H1 (cell line): ENCODE measurements around the gene C11orf98.

Source experiments
- BRCA1 ChIP-seq: IDR thresholded peaks from 2 replicates; pipeline ENCODE4 v1.6.1; 2012; ENCODE audit warnings: low read depth, low read length, improper control_type of control experiment
- CBX8 ChIP-seq: fragments of 300-800, 300-1000 bp; sonication (generic); IDR thresholded peaks from 2 replicates; pipeline ENCODE4 v1.7.1; 2016; ENCODE audit warnings: low read depth, low read length, borderline replicate concordance
- CEBPB ChIP-seq: IDR thresholded peaks from 2 replicates; pipeline ENCODE4 v1.6.1; 2012; ENCODE audit warnings: low read depth, low read length
- CHD2 ChIP-seq: IDR thresholded peaks from 2 replicates; pipeline ENCODE4 v1.6.1; 2012; ENCODE audit warnings: low read length, improper control_type of control experiment
- EP300 ChIP-seq, 2 experiments: IDR thresholded peaks; 1 replicate in 1 of 2; 2 replicates in 1 of 2; pipeline ENCODE4 v1.6.1; 2011 to 2012; ENCODE audit warnings: low read depth in 2 of 2, low read length in 2 of 2, mild to moderate bottlenecking in 2 of 2, borderline replicate concordance in 1 of 2, inconsistent platforms in 1 of 2, moderate library complexity in 1 of 2
- EZH2 ChIP-seq: fragments of 200-600 bp; sonication (generic); IDR thresholded peaks from 2 replicates; pipeline ENCODE4 v1.7.1; 2012; ENCODE audit warnings: low read depth, mild to moderate bottlenecking, moderate library complexity, low read length, inconsistent platforms; ENCODE audit not compliant: severe bottlenecking
- JUN ChIP-seq: IDR thresholded peaks from 2 replicates; pipeline ENCODE4 v1.6.1; 2011; ENCODE audit warnings: low read depth, mild to moderate bottlenecking, improper control_type of control experiment, low read length
- JUND ChIP-seq: IDR thresholded peaks from 2 replicates; pipeline ENCODE4 v1.6.1; 2011; ENCODE audit warnings: mild to moderate bottlenecking, improper control_type of control experiment, low read length
- NRF1 ChIP-seq: IDR thresholded peaks from 2 replicates; pipeline ENCODE4 v1.6.1; 2011; ENCODE audit warnings: mild to moderate bottlenecking, low read depth, low read length, improper control_type of control experiment
- POLR2A ChIP-seq, 2 experiments: IDR thresholded peaks; 1 replicate in 1 of 2; 2 replicates in 1 of 2; pipeline ENCODE4 v1.6.1; 2011; ENCODE audit warnings: low read depth in 2 of 2, low read length in 2 of 2, mild to moderate bottlenecking in 2 of 2; ENCODE audit errors: control extremely low read depth in 1 of 2
- POLR2AphosphoS5 ChIP-seq: IDR thresholded peaks from 2 replicates; pipeline ENCODE4 v1.6.1; 2011; ENCODE audit warnings: low read depth, low read length
- ZNF274 ChIP-seq: IDR thresholded peaks from 2 replicates; pipeline ENCODE4 v1.7.0; 2012; ENCODE audit warnings: low read length, borderline replicate concordance; ENCODE audit errors: extremely low read depth
- TF ChIP-seq, protein P1 (sequence below), 3 experiments: IDR thresholded peaks; 1 replicate in 2 of 3; 2 replicates in 1 of 3; pipeline versions ENCODE4 v1.5.1 to v1.6.1; 2011; ENCODE audit warnings: low read length in 3 of 3, mild to moderate bottlenecking in 3 of 3, inconsistent platforms in 2 of 3, low read depth in 1 of 3, moderate library complexity in 1 of 3; ENCODE audit not compliant: insufficient read depth in 1 of 3; ENCODE audit errors: control extremely low read depth in 1 of 3
- TF ChIP-seq, protein P2 (sequence below): IDR thresholded peaks from 2 replicates; pipeline ENCODE4 v1.6.1; 2011; ENCODE audit warnings: low read depth, mild to moderate bottlenecking, low read length; ENCODE audit not compliant: insufficient read depth

DNA sequence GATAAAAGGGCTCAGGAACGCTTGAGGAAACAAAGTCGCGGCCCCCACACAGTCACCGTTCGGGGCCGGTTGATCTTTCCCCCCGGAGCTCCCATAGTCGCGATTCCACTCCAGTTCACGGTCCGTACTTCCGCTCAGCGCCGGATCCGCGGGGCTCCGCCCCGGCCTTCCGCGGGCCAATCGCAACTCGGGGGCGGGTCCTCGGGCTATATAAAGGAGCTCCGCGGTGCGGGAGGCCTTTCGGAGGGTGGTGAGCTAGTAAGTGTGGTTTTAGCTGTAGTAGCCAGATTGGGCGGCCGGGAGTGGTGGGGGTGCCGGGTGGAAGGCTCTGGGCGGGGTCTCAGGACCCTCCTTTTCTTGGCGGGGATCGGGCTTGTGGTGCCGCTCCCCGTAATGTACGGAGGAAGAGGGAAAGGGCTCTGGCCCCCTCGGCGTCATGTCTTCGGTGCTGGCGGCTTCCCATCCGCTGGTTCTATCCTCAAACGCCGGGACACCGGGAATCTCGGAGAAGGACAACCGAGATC is at the start of gene C11orf98, which contains the start of gene CSKMT:
- TF ChIP-seq EP300 (IDR thresholded peaks at IDR 0.05; ENCODE audit: borderline replicate concordance in 1 of 2, low read depth in 2 of 2, low read length in 2 of 2) (peak in 1 of 2 experiments; percentile 71; a peak in 1 of 3 replicates), NRF1 (no peak), ZNF274 (no peak), BRCA1 (no peak), CBX8 (no peak), JUND (no peak), POLR2AphosphoS5 (peak; percentile 99), POLR2A (IDR thresholded peaks at IDR 0.05; ENCODE audit: control extremely low read depth in 1 of 2, low read depth in 2 of 2, low read length in 2 of 2) (peak; percentile 100), EZH2 (no peak), JUN (no peak), CHD2 (peak; percentile 72), CEBPB (no peak)
- TF ChIP-seq, protein P1, sequence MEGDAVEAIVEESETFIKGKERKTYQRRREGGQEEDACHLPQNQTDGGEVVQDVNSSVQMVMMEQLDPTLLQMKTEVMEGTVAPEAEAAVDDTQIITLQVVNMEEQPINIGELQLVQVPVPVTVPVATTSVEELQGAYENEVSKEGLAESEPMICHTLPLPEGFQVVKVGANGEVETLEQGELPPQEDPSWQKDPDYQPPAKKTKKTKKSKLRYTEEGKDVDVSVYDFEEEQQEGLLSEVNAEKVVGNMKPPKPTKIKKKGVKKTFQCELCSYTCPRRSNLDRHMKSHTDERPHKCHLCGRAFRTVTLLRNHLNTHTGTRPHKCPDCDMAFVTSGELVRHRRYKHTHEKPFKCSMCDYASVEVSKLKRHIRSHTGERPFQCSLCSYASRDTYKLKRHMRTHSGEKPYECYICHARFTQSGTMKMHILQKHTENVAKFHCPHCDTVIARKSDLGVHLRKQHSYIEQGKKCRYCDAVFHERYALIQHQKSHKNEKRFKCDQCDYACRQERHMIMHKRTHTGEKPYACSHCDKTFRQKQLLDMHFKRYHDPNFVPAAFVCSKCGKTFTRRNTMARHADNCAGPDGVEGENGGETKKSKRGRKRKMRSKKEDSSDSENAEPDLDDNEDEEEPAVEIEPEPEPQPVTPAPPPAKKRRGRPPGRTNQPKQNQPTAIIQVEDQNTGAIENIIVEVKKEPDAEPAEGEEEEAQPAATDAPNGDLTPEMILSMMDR (IDR thresholded peaks at IDR 0.05; ENCODE audit: control extremely low read depth in 1 of 3, insufficient read depth in 1 of 3, low read depth in 1 of 3, low read length in 3 of 3) = no peak; a peak in 1 of 4 replicates
- TF ChIP-seq, protein P2, sequence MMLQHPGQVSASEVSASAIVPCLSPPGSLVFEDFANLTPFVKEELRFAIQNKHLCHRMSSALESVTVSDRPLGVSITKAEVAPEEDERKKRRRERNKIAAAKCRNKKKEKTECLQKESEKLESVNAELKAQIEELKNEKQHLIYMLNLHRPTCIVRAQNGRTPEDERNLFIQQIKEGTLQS = no peak
